Measurements from ENCODE around the gene MPZL2. TPM values are rescaled to one million over a fixed set of nuclear protein-coding genes. Genes with fewer than 3 reads are reported as not detected.

The MPZL2 gene
- total and polyA plus RNA-seq, 2 of the 8 experiments (the other 6 are each of a cell fraction or from before 2014, with no cell fraction given) = 2.4 to 3.2 TPM

DNA sequence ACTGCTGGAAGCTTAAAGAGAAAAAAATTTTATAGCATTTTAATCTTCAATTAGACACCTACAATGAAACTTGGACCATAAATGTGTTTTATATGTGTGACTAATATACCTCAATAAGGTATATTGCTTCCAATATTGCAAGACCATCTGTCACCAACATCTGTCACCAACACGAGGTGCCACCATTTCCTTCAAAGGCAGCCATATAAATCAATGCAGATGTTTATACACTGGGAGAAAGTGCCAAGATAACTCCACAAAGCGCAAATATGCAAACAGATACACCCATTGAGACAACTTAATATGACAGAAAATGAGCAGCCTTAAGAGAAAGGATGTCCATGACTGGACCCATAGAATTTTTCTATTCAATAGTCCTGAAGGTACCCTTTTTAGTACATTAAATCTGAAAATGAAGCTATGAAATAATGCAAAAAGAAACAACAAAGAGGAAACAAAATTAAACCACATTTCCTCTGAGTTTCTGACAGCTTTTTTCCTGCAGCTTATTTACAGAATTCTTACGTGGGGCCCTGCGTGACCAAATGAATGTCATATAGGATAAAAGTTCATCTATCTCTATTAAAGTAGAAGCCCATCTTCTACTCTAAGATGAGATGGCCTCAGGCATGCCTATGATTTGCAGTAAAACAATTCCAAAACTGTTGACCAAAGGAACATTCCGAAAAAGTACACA lies 24.4 kb downstream of the MPZL2 start:
- no peaks in the 10 kb centered on the region for H3K27me3 ChIP-seq (replicated peaks in 1 of 4; ENCODE audit: control insufficient read depth in 3 of 4, extremely low read depth in 1 of 4, insufficient read depth in 3 of 4, low read length in 3 of 4)
- no peak overlapping the region for H4K8ac ChIP-seq (ENCODE audit: extremely low read depth, insufficient read depth, low read length)
- no peaks in the 10 kb centered on the region for H3K36me3 ChIP-seq (ENCODE audit: control insufficient read depth in 2 of 4, insufficient read depth in 4 of 4, low read length in 3 of 4)
- no peak overlapping the region for H2BK15ac ChIP-seq (ENCODE audit: low read length)
- H3K4ac ChIP-seq (replicated peaks; ENCODE audit: insufficient read length, low read depth, low read length) = no peak overlapping the region
- ChIA-PET POLR2A (ENCODE audit: partially characterized antibody) (interaction anchor here (0.7 to 1.2 kb wide), 3 partner anchors 15 to 490 kb away, joined by 3 read pairs; no protein-coding TSS in a partner anchor), CTCF (ENCODE audit: partially characterized antibody) (interaction anchor here (0.6 to 2.7 kb wide), 5 partner anchors 16 to 56 kb away, joined by 3 to 8 read pairs (median 4); no protein-coding TSS in a partner anchor)
- H3K4me1 ChIP-seq (replicated peaks in 1 of 4; ENCODE audit: control insufficient read depth in 3 of 4, insufficient read depth in 4 of 4, low read length in 3 of 4) = peaks cover 0 to 6% (median 0%) of the 10 kb centered on the region in 4 experiments; a peak in 4 of 7 replicates
- H3K23me2 ChIP-seq (ENCODE audit: low read depth, low read length) = no peaks in the 10 kb centered on the region; the same call in 1 of the 2 replicates
- no peak overlapping the region for H2BK120ac ChIP-seq (replicated peaks; ENCODE audit: low read depth, low read length)
- H3K79me1 ChIP-seq (ENCODE audit: low read depth, low read length) = no peaks in the 10 kb centered on the region
- no peak overlapping the region for H3K14ac ChIP-seq (ENCODE audit: insufficient read length)
- H3K4me2 ChIP-seq (ENCODE audit: insufficient read depth in 1 of 2, low read depth in 2 of 2, low read length in 2 of 2) = no peak overlapping the region
- H2BK5ac ChIP-seq (ENCODE audit: low read depth, low read length) = no peak overlapping the region
- no peak overlapping the region for H2AFZ ChIP-seq (ENCODE audit: low read length)
- H2BK12ac ChIP-seq (ENCODE audit: low read depth, low read length) = no peak overlapping the region
- H3K4me3 ChIP-seq (ENCODE audit: extremely low read depth in 1 of 4, insufficient read depth in 2 of 4, low read depth in 3 of 4, low read length in 4 of 4) = no peak overlapping the region
- H3K79me2 ChIP-seq (ENCODE audit: control insufficient read depth in 1 of 2, insufficient read depth in 2 of 2, low read length in 2 of 2) = no peaks in the 10 kb centered on the region
- no peak overlapping the region for H3K27ac ChIP-seq (ENCODE audit: low read depth, low read length)
- no peak for FAIRE-seq
- no peak overlapping the region for H3K18ac ChIP-seq (ENCODE audit: extremely low read depth, low read length)
- no peak overlapping the region for H3K23ac ChIP-seq (ENCODE audit: insufficient read length)
- H3K9me3 ChIP-seq (ENCODE audit: insufficient read depth in 2 of 2, low read depth in 1 of 2, low read length in 1 of 2) = no peaks in the 10 kb centered on the region
- H4K20me1 ChIP-seq (replicated peaks in 1 of 2; ENCODE audit: control insufficient read depth in 1 of 2, insufficient read depth in 2 of 2, low read length in 2 of 2) = no peaks in the 10 kb centered on the region
- H2AK5ac ChIP-seq (ENCODE audit: low read depth, low read length) = no peak overlapping the region
- H2BK20ac ChIP-seq (ENCODE audit: low read length) = no peak overlapping the region
- DNase-seq (ENCODE audit: low read depth in 1 of 2, low spot score in 2 of 2) = no peak
- no peak overlapping the region for H4K91ac ChIP-seq (replicated peaks; ENCODE audit: insufficient read length, low read length)
- no peak overlapping the region for H3K9ac ChIP-seq (replicated peaks in 1 of 4; ENCODE audit: extremely low read depth in 1 of 4, low read depth in 3 of 4, low read length in 3 of 4)
- no peak overlapping the region for H4K5ac ChIP-seq (ENCODE audit: insufficient read length, low read depth, low read length)
- WGBS, 2 experiments (ENCODE audit: extremely low coverage in 1 of 2, insufficient coverage in 1 of 2, insufficient read length in 1 of 2, insufficient replicate concordance in 2 of 2, low coverage in 1 of 2, low lambda C conversion rate in 2 of 2, missing lambda C conversion rate in 1 of 2) = 90% methylated on average over 5 of the region's 5 CpGs; no CpG with 5 or more reads in 1 of the 2 experiments
- H3K56ac ChIP-seq (replicated peaks; ENCODE audit: insufficient read length, low read depth, low read length) = no peak overlapping the region
- TF ChIP-seq POLR2AphosphoS5 (IDR thresholded peaks at IDR 0.05; ENCODE audit: low read depth, low read length) (no peak), HDAC2 (IDR thresholded peaks at IDR 0.05; ENCODE audit: borderline replicate concordance in 1 of 2, low read depth in 2 of 2, low read length in 2 of 2) (no peak), BACH1 (IDR thresholded peaks at IDR 0.05; ENCODE audit: low read length) (no peak), POU5F1 (IDR thresholded peaks at IDR 0.05; ENCODE audit: low read depth, low read length) (no peak), KDM5A (IDR thresholded peaks at IDR 0.05; ENCODE audit: low read length) (no peak), SP1 (IDR thresholded peaks at IDR 0.05; ENCODE audit: low read depth, low read length) (no peak), YY1 (IDR thresholded peaks at IDR 0.05; ENCODE audit: low read depth, low read length) (no peak), RFX5 (IDR thresholded peaks at IDR 0.05; ENCODE audit: borderline replicate concordance, low read depth, low read length) (no peak), CEBPB (IDR thresholded peaks at IDR 0.05; ENCODE audit: low read depth, low read length) (no peak), NRF1 (IDR thresholded peaks at IDR 0.05; ENCODE audit: low read depth, low read length) (no peak), SRF (IDR thresholded peaks at IDR 0.05; ENCODE audit: low read depth, low read length) (no peak), CHD2 (IDR thresholded peaks at IDR 0.05; ENCODE audit: low read length) (no peak)
- TF ChIP-seq, protein P1, sequence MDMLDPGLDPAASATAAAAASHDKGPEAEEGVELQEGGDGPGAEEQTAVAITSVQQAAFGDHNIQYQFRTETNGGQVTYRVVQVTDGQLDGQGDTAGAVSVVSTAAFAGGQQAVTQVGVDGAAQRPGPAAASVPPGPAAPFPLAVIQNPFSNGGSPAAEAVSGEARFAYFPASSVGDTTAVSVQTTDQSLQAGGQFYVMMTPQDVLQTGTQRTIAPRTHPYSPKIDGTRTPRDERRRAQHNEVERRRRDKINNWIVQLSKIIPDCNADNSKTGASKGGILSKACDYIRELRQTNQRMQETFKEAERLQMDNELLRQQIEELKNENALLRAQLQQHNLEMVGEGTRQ (IDR thresholded peaks at IDR 0.05; ENCODE audit: low read length) = no peak

Data from H1 (cell line).